HK-2 (cell line): Measurements from ENCODE around the gene LHFPL2.
"Not testable (repeated sequence)": the region's sequence is repeated elsewhere in the genome, so short reads cannot be mapped to it uniquely, and the experiment has no call there.

Experiments
- DNase-seq: peaks from one replicate; pipeline ENCODE4 v3.0.0-alpha.2; 2018; ENCODE audit not compliant: unreplicated experiment

LHFPL2 gene

GRCh38 chr5:78467752-78468357 is 180.7 kb downstream of the LHFPL2 start:
- no peak for DNase-seq

GRCh38 chr5:78467140-78467539 is 181.4 kb downstream of the LHFPL2 start:
- DNase-seq = no peak

- DNase-seq = no peak
These were observed 189.7 kb downstream of the LHFPL2 start for GRCh38 chr5:78458843-78459242.

- not testable (repeated sequence) for DNase-seq
These were observed 191.1 kb downstream of the LHFPL2 start for GRCh38 chr5:78457507-78457906.

GRCh38 chr5:78449103-78449502 is 199.5 kb downstream of the LHFPL2 start:
- no peak for DNase-seq

GRCh38 chr5:78447775-78448424 is 200.7 kb downstream of the LHFPL2 start:
- no peak for DNase-seq
